Activated T-cell treated with anti-CD3 and anti-CD28 coated beads, Interleukin-2, amount 50 U/mL, for 1 hour (primary cell): ENCODE measurements around the gene CFAP57.
A peak's percentile ranks its signal among the peaks of the same experiment; 100 is the strongest.
"Not testable (repeated sequence)": the region's sequence is repeated elsewhere in the genome, so short reads cannot be mapped to it uniquely, and the experiment has no call there.

Experiments
- DNase-seq: peaks from one replicate; pipeline ENCODE4 v3.0.0-alpha.2; 2020

The CFAP57 gene

GRCh38 chr1:43171876-43172526 is at the start of gene CFAP57, which contains the start of gene EBNA1BP2:
Gene CFAP57, plus strand, starts transcription at chr1:43172330. Its CDS starts 424 bp downstream, at chr1:43172754.
Gene EBNA1BP2, minus strand, starts transcription at chr1:43172290. Its CDS starts 172 bp downstream, at chr1:43172118.
- peak; percentile 92 for DNase-seq

DNA sequence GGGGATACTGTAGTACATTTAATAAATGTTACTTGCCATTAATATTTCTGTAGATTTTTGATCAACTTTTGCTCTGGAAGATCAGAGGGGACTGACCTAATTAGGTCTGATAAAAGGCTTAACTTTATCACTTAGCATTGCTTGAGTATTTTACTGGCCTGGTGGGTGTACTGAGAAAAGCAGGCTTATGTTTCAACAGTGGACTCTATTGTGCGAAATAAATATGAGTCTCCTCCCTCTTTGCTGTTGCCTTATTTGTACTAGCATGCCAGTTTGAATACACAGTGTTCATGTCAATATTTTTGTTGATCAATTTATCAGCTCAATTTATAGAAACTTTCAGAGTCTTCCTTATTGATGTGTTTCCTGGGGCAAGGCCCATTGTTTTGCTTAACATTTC is 49.1 kb upstream of the CFAP57 start:
- no peak for DNase-seq

DNA sequence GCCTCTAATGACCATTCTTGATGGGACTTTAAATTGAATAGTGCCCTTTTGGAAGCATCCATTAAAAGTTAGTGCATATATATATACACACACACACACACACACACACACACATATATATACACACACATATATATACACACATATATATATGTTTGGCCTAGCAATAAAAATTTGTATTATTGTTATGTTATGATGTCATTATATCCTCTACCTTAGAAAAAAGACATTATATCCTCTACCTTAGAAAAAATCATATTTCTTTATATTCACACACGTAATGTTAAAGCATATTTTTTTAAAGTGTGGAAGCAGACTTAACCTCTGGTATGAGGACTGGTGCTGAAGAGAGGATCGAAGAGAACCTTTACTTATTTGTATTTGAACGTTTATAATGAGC is 43.3 kb upstream of the CFAP57 start:
- DNase-seq = no peak

DNA sequence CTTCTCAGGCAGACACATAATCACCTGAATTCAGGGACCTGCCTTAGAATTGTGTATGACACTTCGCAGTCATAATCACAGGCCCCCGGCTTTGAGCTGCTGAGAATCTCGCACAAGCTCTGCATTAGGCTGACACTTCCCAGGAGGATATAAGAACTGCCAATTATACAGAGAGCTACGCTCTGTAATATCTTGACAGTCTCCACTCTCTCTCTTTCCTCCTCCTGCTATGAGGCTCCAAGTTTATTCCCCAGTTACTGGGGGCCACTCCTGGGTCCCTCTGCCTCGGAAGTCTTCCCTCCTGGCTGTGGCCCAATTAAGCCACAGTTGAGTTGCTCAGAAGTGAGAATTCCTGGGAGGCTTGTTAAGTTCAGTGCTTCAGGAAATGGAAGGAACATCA is 42.7 kb upstream of the CFAP57 start:
- no peak for DNase-seq

DNA sequence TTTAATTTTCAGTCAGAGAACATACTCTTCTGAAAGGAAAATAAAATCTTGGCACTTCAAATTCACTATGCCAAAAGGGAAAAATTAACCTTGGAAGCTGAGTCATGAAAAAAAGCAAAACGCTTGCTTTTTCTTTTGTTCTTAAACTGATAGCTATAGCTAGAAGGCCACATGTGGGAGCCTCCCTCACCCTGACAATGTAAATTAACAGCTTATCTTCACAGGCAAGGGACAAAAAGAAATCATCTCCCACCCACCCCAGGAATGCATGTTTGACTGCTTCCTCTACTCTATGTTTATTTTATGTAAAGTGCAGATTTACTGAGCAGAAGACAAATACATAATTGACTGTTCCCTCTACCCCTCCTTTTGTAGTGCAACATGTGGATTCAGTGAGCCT is 38.1 kb upstream of the CFAP57 start:
- DNase-seq = no peak

DNA sequence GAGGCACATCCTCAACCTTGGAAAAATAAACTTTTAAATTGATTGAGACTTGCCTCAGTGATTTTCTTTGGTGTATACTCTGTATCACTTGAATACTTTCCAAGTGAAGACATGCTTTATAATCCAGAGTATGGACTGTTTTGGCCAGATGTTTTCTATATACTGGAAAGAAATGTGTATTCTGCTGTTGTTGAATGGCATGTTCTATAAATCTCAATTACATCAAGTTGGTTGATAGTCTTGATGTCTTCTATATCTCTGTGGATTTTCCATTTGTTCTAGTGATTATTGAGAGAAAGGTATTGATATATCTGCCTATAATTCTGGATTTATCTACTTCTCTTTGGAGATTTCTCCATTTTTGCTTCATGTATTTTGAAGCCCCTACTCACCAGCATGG is 37.5 kb upstream of the CFAP57 start:
- DNase-seq = no peak

GRCh38 chr1:43135857-43136781 is 36.0 kb upstream of the CFAP57 start:
- DNase-seq = no peak

- DNase-seq = no peak
Measured at GRCh38 chr1:43137445-43138052, 34.6 kb upstream of the CFAP57 start.

GRCh38 chr1:43139295-43139694 is 32.8 kb upstream of the CFAP57 start:
- DNase-seq = not testable (repeated sequence)

GRCh38 chr1:43140010-43140409 is 32.1 kb upstream of the CFAP57 start:
- no peak for DNase-seq

GRCh38 chr1:43140583-43140982 is 31.5 kb upstream of the CFAP57 start:
- no peak for DNase-seq

- DNase-seq = no peak
Measured at GRCh38 chr1:43143441-43143888, 28.7 kb upstream of the CFAP57 start.

- DNase-seq = no peak
Measured at GRCh38 chr1:43144237-43144636, 27.9 kb upstream of the CFAP57 start.

GRCh38 chr1:43147625-43148327 is 24.4 kb upstream of the CFAP57 start:
- peak; percentile 30 for DNase-seq

- DNase-seq = no peak
Measured at GRCh38 chr1:43149889-43150288, 22.2 kb upstream of the CFAP57 start.

DNA sequence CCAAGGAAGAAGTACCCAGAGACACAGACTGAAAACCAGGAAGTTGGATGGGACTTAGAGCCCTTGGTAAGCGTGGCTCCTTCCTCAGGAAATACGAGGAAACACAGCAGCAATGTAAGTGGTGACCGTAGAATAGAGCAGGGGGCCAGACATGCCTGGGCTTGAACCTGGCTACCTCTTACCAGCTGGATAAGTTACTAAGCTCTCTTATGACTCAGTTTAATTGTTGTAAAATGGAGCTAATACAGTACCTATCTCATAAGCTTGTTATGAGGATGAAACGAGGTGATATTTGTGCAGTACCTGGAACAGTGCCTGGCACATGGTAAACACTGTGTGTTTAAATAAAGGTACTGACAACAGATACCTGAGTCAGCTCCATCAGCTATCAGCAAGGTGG is 19.3 kb upstream of the CFAP57 start:
- DNase-seq = no peak

DNA sequence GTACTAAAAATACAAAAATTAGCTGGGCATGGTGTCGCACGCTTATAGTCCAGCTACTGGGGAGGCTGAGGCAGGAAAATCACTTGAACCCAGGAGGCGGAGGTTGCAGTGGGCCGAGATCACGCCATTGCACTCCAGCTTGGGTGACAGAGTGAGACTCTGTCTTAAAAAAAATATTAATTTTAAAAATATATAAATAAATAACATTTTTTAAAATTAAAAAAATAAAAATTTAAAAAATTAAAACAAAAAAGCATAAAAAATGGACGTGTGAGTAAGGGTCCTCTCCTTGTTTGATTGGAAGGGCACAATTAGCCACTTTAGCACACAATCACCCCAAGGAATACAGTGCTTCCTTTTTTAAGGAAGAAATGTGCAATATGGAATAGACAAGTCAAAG is 18.7 kb upstream of the CFAP57 start:
- no peak for DNase-seq

DNA sequence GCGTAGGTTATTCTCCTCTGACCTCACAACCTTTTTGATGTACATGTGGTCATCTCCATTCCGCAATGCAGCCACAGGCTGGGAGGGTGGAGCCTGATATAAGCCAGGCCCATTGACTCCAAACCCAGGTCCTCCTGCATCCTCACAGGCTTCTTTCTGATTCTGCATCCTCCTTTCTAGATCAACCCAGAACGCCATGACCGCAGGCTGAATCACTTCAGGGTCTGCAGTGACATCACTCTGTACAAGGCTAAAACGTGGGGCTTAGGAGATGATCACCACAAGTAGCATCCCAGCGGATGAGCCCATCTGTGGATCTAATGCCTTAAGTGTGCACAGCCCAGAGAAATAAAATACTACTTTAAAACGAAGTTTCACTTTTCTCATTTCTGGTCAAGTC is 16.1 kb upstream of the CFAP57 start:
- no peak for DNase-seq

DNA sequence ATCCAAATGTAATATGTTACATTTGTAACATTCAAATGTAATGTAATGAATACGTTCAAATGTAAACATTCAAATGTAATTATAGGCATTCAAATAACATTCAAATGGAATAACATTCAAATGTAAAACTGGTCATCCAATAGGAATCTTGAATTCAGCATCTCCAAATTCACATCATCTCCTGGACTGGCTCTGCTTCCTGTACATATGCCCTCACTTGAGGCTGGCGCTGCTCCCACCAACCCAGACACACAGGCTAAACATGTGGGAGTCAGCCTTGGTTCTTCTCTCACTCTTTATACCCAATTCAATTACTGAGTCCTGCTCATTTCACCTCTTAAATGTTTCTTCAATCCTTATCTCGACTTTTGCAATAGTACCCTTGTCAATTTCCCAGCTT is 7.0 kb upstream of the CFAP57 start:
- no peak for DNase-seq

- DNase-seq = no peak
Measured at GRCh38 chr1:43165765-43166164, 6.4 kb upstream of the CFAP57 start.

DNA sequence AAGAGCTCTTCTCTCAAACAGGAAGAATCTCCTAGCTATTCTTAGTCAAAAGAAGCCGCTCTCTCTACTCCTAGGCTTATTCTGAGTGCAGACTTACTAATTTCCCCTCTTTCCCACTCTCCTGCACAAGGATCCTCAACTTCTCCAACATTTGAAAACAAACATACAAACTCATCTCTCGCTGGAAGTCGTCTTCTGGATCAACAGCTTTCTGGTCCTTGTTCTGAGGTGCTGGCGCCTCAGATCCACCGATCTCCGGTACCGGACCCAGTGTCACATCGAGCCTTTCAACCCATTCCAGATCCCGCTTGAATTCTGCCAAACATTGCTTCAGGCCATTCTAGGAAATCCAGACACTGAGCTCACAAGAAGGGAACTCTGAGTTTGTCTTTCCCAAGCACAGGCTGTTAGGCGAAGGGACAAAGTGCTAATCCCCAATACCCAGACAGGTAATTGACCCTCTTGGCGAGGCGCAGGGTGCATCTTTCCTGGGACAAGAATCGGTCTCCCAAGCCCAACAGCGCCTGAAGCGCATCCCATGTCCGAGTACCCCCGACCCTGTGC is 736 bp upstream of the CFAP57 start:
- DNase-seq = no peak

DNA sequence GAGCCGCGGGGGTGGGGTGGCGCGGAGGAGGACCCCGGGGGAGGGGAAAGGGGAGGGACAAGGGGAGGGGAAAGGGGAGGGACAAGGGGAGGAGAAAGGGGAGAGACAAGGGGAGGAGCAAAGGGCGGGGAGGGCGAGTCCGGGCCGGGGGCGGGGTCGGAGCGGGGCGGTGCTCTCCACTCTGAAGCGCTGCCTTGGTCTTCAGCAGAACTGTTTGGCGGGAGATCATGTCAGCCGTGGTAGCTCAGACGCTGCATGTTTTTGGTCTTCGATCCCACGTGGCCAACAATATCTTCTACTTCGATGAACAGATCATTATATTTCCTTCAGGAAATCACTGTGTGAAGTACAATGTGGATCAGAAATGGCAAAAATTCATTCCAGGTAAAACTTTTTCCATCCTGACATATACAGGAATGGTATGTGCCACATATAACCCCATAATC is 420 bp downstream of the CFAP57 start:
- no peak for DNase-seq

GRCh38 chr1:43174873-43175272 is 2.7 kb downstream of the CFAP57 start:
- no peak for DNase-seq
